HUES6 (cell line): ENCODE measurements around the gene DUSP9.
"Not testable (repeated sequence)": the region's sequence is repeated elsewhere in the genome, so short reads cannot be mapped to it uniquely, and the experiment has no call there.

Experiments
- H3K27ac ChIP-seq: 2 replicates; pipeline ENCODE4 v1.7.0; 2013; ENCODE audit warnings: low read depth, mild to moderate bottlenecking, low read length, inconsistent platforms
- H3K27me3 ChIP-seq: 2 replicates; pipeline ENCODE4 v1.6.1; 2013; ENCODE audit warnings: low read length; ENCODE audit not compliant: control insufficient read depth, insufficient read depth
- H3K36me3 ChIP-seq: 2 replicates; pipeline ENCODE4 v1.6.1; 2013; ENCODE audit warnings: low read length; ENCODE audit not compliant: control insufficient read depth, insufficient read depth
- H3K4me1 ChIP-seq: 2 replicates; pipeline ENCODE4 v1.6.1; 2013; ENCODE audit warnings: low read length; ENCODE audit not compliant: control insufficient read depth, insufficient read depth
- H3K4me3 ChIP-seq: 2 replicates; pipeline ENCODE4 v1.5.1; 2013; ENCODE audit warnings: low read depth, low read length
- H3K9ac ChIP-seq: one replicate; pipeline ENCODE4 v1.6.1; 2013; ENCODE audit warnings: mild to moderate bottlenecking, low read length
- H3K9me3 ChIP-seq: 2 replicates; pipeline ENCODE4 v1.6.1; 2013; ENCODE audit warnings: low read depth, low read length; ENCODE audit not compliant: control insufficient read depth, insufficient read depth

The DUSP9 gene

GRCh38 chrX:153683486-153683885, 36.5 kb downstream of the DUSP9 start:
- H3K27me3 ChIP-seq, H3K27ac ChIP-seq, H3K36me3 ChIP-seq, H3K4me3 ChIP-seq, H3K9ac ChIP-seq: not testable (repeated sequence)
- Histone ChIP-seq H3K9me3 (peaks cover 22% of the 10 kb centered on the region), H3K4me1 (peaks cover 27% of the 10 kb centered on the region)

- Histone ChIP-seq H3K4me3 (peak overlapping the region; percentile 38), H3K36me3 (no peaks in the 10 kb centered on the region; the same call in 1 of the 2 replicates), H3K27ac (peak overlapping the region; percentile 27; the same call in 1 of the 2 replicates), H3K9me3 (peaks cover 22% of the 10 kb centered on the region), H3K4me1 (peaks cover 30% of the 10 kb centered on the region), H3K9ac (peak overlapping the region; percentile 22), H3K27me3 (no peaks in the 10 kb centered on the region)
These were observed 37.6 kb downstream of the DUSP9 start for GRCh38 chrX:153684467-153685155.

GRCh38 chrX:153685156-153685536, 38.1 kb downstream of the DUSP9 start:
- Histone ChIP-seq H3K27ac (peak overlapping the region; percentile 6; the same call in 1 of the 2 replicates), H3K4me1 (peaks cover 34% of the 10 kb centered on the region), H3K36me3 (peaks cover 3% of the 10 kb centered on the region; the same call in 1 of the 2 replicates), H3K9me3 (peaks cover 21% of the 10 kb centered on the region), H3K4me3 (peak overlapping the region; percentile 38), H3K27me3 (no peaks in the 10 kb centered on the region), H3K9ac (peak overlapping the region; percentile 38)

GRCh38 chrX:153685751-153686696, 39.0 kb downstream of the DUSP9 start:
- Histone ChIP-seq H3K9ac (peak overlapping the region; percentile 55), H3K4me3 (peak overlapping the region; percentile 38; the same call in 1 of the 2 replicates), H3K27me3 (no peaks in the 10 kb centered on the region), H3K36me3 (peaks cover 5% of the 10 kb centered on the region), H3K27ac (peak overlapping the region; percentile 6; the same call in 1 of the 2 replicates), H3K9me3 (peaks cover 19% of the 10 kb centered on the region), H3K4me1 (peaks cover 34% of the 10 kb centered on the region)

- Histone ChIP-seq H3K27ac (no peak overlapping the region; the same call in 1 of the 2 replicates), H3K9ac (peak overlapping the region; percentile 55), H3K4me1 (peaks cover 34% of the 10 kb centered on the region), H3K4me3 (0 out of 2 replicates have a peak overlapping the region, but pooled peaks have one; percentile 31), H3K27me3 (no peaks in the 10 kb centered on the region), H3K36me3 (peaks cover 12% of the 10 kb centered on the region), H3K9me3 (peaks cover 19% of the 10 kb centered on the region)
These were observed 39.7 kb downstream of the DUSP9 start for GRCh38 chrX:153686711-153687110.

- Histone ChIP-seq H3K4me1 (peaks cover 34% of the 10 kb centered on the region), H3K27ac (peak within 1 kb of the TSS; percentile 40; the same call in 1 of the 2 replicates), H3K4me3 (peak within 1 kb of the TSS; percentile 67), H3K9ac (peak within 1 kb of the TSS; percentile 79), H3K9me3 (peaks cover 19% of the 10 kb centered on the region), H3K36me3 (peaks cover 12% of the 10 kb centered on the region), H3K27me3 (no peaks in the 10 kb centered on the region)
These were observed 40.4 kb downstream of the DUSP9 start, which contains the start of gene SLC6A8 for GRCh38 chrX:153687121-153688039. Gene SLC6A8 (plus strand): TSS chrX:153687926. CDS start chrX:153688575, 649 bp downstream.

GRCh38 chrX:153688071-153688470, 41.1 kb downstream of the DUSP9 start:
- Histone ChIP-seq H3K9ac (no peak overlapping the region), H3K9me3 (peaks cover 19% of the 10 kb centered on the region), H3K27me3 (no peaks in the 10 kb centered on the region), H3K4me1 (peaks cover 34% of the 10 kb centered on the region), H3K27ac (no peak overlapping the region), H3K4me3 (no peak overlapping the region), H3K36me3 (peaks cover 19% of the 10 kb centered on the region)

- Histone ChIP-seq H3K9ac (peak overlapping the region; percentile 79), H3K9me3 (peaks cover 15% of the 10 kb centered on the region), H3K4me1 (peaks cover 34% of the 10 kb centered on the region), H3K36me3 (peaks cover 21% of the 10 kb centered on the region), H3K27ac (no peak overlapping the region), H3K4me3 (peak overlapping the region; percentile 67), H3K27me3 (no peaks in the 10 kb centered on the region)
These were observed 41.5 kb downstream of the DUSP9 start for GRCh38 chrX:153688506-153688905.

GRCh38 chrX:153688911-153689590, 42.0 kb downstream of the DUSP9 start:
- Histone ChIP-seq H3K27me3 (no peaks in the 10 kb centered on the region), H3K9me3 (peaks cover 10% of the 10 kb centered on the region), H3K9ac (peak overlapping the region; percentile 55), H3K27ac (no peak overlapping the region), H3K4me1 (peaks cover 31% of the 10 kb centered on the region), H3K36me3 (peaks cover 26% of the 10 kb centered on the region), H3K4me3 (peak overlapping the region; percentile 67)
